Adrenal gland (tissue), 12 donors: Measurements from ENCODE around the gene GNAT2. TPM values are rescaled to one million over a fixed set of nuclear protein-coding genes. Genes with fewer than 3 reads are reported as not detected.

Source experiments
- DNase-seq, 7 donors: peaks; one replicate each; pipeline ENCODE4 v3.0.0-alpha.2; 2019 to 2020
- H3K27ac ChIP-seq, 5 donors: fragments of 200-600 bp; sonication (generic) in 4 of 5; 1 replicate in 3 of 5; 2 replicates in 2 of 5; pipeline versions ENCODE4 v1.5.1 to v1.8.0; 2016 to 2020; ENCODE audit warnings: mild to moderate bottlenecking in 1 of 5
- H3K27me3 ChIP-seq: fragments of 200-600 bp; 2 replicates; pipeline ENCODE4 v1.8.0; 2021
- H3K36me3 ChIP-seq, 2 donors: fragments of 200-600 bp; replicated peaks in 1 of 2; 1 replicate in 1 of 2; 2 replicates in 1 of 2; pipeline versions ENCODE4 v1.5.1 to v1.8.0; 2018 to 2022
- H3K4me1 ChIP-seq, 2 donors: fragments of 200-600 bp; replicated peaks in 1 of 2; 1 replicate in 1 of 2; 2 replicates in 1 of 2; pipeline versions ENCODE4 v1.5.1 to v1.8.0; 2018 to 2021
- H3K4me3 ChIP-seq, 4 donors: fragments of 200-600 bp; sonication (generic) in 3 of 4; one replicate each; pipeline ENCODE4 v1.5.1; 2016 to 2018
- H3K9me3 ChIP-seq, 3 donors: fragments of 200-600 bp; sonication (generic) in 1 of 3; replicated peaks in 1 of 3; 1 replicate in 2 of 3; 2 replicates in 1 of 3; pipeline versions ENCODE4 v1.5.1 to v1.8.0; 2016 to 2021
- CTCF ChIP-seq, 6 experiments: fragments of 450-650 bp in 4 of 6; fragments of 200-600 bp in 2 of 6; sonication (generic) in 1 of 6; IDR thresholded peaks; 1 replicate in 5 of 6; 2 replicates in 1 of 6; pipeline versions ENCODE4 v1.5.1 to v1.8.0; 2016 to 2021; ENCODE audit warnings: antibody characterized with exemption in 6 of 6, mild to moderate bottlenecking in 2 of 6, moderate library complexity in 1 of 6
- POLR2A ChIP-seq, 2 donors: fragments of 450-650 bp; IDR thresholded peaks; one replicate each; pipeline ENCODE4 v1.6.1; 2017; ENCODE audit warnings: antibody characterized with exemption in 2 of 2, mild to moderate bottlenecking in 2 of 2, moderate library complexity in 1 of 2
- WGBS, 4 donors: extraction: QIAGEN DNeasy Blood & Tissue Kit in 2 of 4; methylation state at CpG; one replicate each; pipeline versions ENCODE4 v1.1.5 to v1.1.7; 2013 to 2017; 5-methylcytosine and 5-hydroxymethylcytosine counted together
- intact Hi-C, 2 donors: fragments of 100-400 bp; cut with DNase I; formaldehyde crosslinking; loops; one replicate each; pipeline versions ENCODE4 v1.14.1 to v1.15.0; 2022 to 2023
- polyA plus RNA-seq, 3 donors: library from polyadenylated mRNA; stranded (reverse); fragments of 200-250 nt in 2 of 3; fragments of 350-450 nt in 1 of 3; fragmentation: Illumina TruSeq in 1 of 3; extraction: RNeasy Lipid Tissue Mini Kit (QIAGEN cat#74804) in 1 of 3; gene quantifications; one replicate each; pipeline ENCODE4 v1.2.3, GENCODE V29; 2013 to 2014
- total RNA-seq, 9 donors: library from RNA; depleted of rRNA in 4 of 9; stranded (reverse); fragments of >200 nt in 4 of 9; fragments of 120-200 nt in 1 of 9; fragmentation: NEBNext Ultra II Directional in 1 of 9; extraction: Animal tissue kit (Norgen Biotek cat#: 25700) in 1 of 9; gene quantifications; one replicate each; pipeline versions ENCODE4 v1.1.0 to v1.2.4, GENCODE V29; 2013 to 2023
- donor health status: healthy with polysubstance abuse.
- donor health status: Bipolar disorder and iron deficiency.
- donor health status: DM: yes; HTN: yes; CAD: no.
- donor health status: DM: no; HTN: no; CAD: no.
- donor health status: DM: no; HTN: no; CAD: no.
- donor health status: DM: yes; HTN: yes; CAD: no.

GNAT2 gene
- total and polyA plus RNA-seq, 12 donors, result 0.22 to 0.95 (median 0.36) TPM; not detected in 7

- no peak for TF ChIP-seq POLR2A (IDR thresholded peaks at IDR 0.05)
- no peak for TF ChIP-seq CTCF (IDR thresholded peaks at IDR 0.05)
These were observed 45.6 kb downstream of the GNAT2 start for GRCh38 chr1:109573785-109574184.

GRCh38 chr1:109570414-109570813, 49.0 kb downstream of the GNAT2 start:
- no peaks in the 10 kb centered on the region for H3K36me3 ChIP-seq
- peaks cover 12 to 47% of the 10 kb centered on the region in 2 donors for H3K4me1 ChIP-seq
- TF ChIP-seq CTCF (IDR thresholded peaks at IDR 0.05) (no peak), POLR2A (IDR thresholded peaks at IDR 0.05) (no peak)
- no peaks in the 10 kb centered on the region for H3K27me3 ChIP-seq
- intact Hi-C loops, result no loop called here
- H3K4me3 ChIP-seq, result no peak overlapping the region
- no peak overlapping the region for H3K27ac ChIP-seq
- no peaks in the 10 kb centered on the region for H3K9me3 ChIP-seq
- 63 to 79% (median 65%) methylated on average over 3 of the region's 3 CpGs for WGBS, 4 donors
- no peak for DNase-seq

More at GRCh38 chr1:109573785-109574184, 45.6 kb downstream of the GNAT2 start:
- WGBS, 4 donors, result 74 to 79% (median 76%) methylated on average over 2 of the region's 2 CpGs
- Histone ChIP-seq H3K27ac (no peak overlapping the region), H3K9me3 (no peaks in the 10 kb centered on the region), H3K4me3 (no peak overlapping the region), H3K4me1 (peaks cover 7 to 38% of the 10 kb centered on the region in 2 donors), H3K27me3 (no peaks in the 10 kb centered on the region), H3K36me3 (no peaks in the 10 kb centered on the region)
- intact Hi-C loops, result no loop called here
- DNase-seq, result no peak

- Histone ChIP-seq H3K9me3 (no peaks in the 10 kb centered on the region), H3K4me3 (no peak overlapping the region), H3K36me3 (no peaks in the 10 kb centered on the region), H3K4me1 (peaks cover 12 to 55% of the 10 kb centered on the region in 2 donors), H3K27me3 (no peaks in the 10 kb centered on the region), H3K27ac (no peak overlapping the region)
- TF ChIP-seq CTCF (IDR thresholded peaks at IDR 0.05) (no peak), POLR2A (IDR thresholded peaks at IDR 0.05) (no peak)
- DNase-seq, result no peak
- intact Hi-C loops, result no loop called here
- 69 to 82% (median 74%) methylated on average over 1 of the region's 1 CpG for WGBS, 4 donors
These were observed 50.1 kb downstream of the GNAT2 start for GRCh38 chr1:109569323-109569722.

- 92 to 97% (median 95%) methylated on average over 4 of the region's 4 CpGs for WGBS, 4 donors
- Histone ChIP-seq H3K27ac (no peak overlapping the region), H3K36me3 (no peaks in the 10 kb centered on the region), H3K4me3 (no peak overlapping the region), H3K9me3 (no peaks in the 10 kb centered on the region), H3K27me3 (no peaks in the 10 kb centered on the region), H3K4me1 (peaks cover 21 to 67% of the 10 kb centered on the region in 2 donors)
- no peak for DNase-seq
- TF ChIP-seq POLR2A (IDR thresholded peaks at IDR 0.05), result no peak
- TF ChIP-seq CTCF (IDR thresholded peaks at IDR 0.05), result no peak
- intact Hi-C loops, result no loop called here
These were observed 51.3 kb downstream of the GNAT2 start for GRCh38 chr1:109567877-109568672.
